CD14-positive monocyte (primary cell): ENCODE measurements around the gene DLL4. TPM values are rescaled to one million over a fixed set of nuclear protein-coding genes. Genes with fewer than 3 reads are reported as not detected.

ENCODE experiments used
- DNase-seq, 3 donors: peaks; one replicate each; pipeline ENCODE4 v3.0.0-alpha.2; 2011 to 2022
- H2AFZ ChIP-seq: 2 replicates; pipeline ENCODE4 v1.6.0; 2012; ENCODE audit warnings: mild to moderate bottlenecking, low read depth, low read length, inconsistent platforms; ENCODE audit not compliant: insufficient read depth, poor library complexity, severe bottlenecking
- H3K27ac ChIP-seq, 2 donors: 1 replicate in 1 of 2; 2 replicates in 1 of 2; pipeline ENCODE4 v1.5.1; 2012 to 2013; ENCODE audit warnings: low read length in 2 of 2, control low read depth in 1 of 2, inconsistent platforms in 1 of 2, low read depth in 1 of 2, mild to moderate bottlenecking in 1 of 2
- H3K27me3 ChIP-seq, 2 donors: one replicate each; pipeline versions ENCODE4 v1.6.0 to v1.6.1; 2011 to 2013; ENCODE audit warnings: low read length in 2 of 2; ENCODE audit not compliant: control insufficient read depth in 2 of 2, insufficient read depth in 2 of 2
- H3K36me3 ChIP-seq, 2 donors: replicated peaks in 1 of 2; 1 replicate in 1 of 2; 2 replicates in 1 of 2; pipeline versions ENCODE4 v1.5.1 to v1.6.1; 2012 to 2013; ENCODE audit warnings: low read length in 2 of 2, control low read depth in 1 of 2, inconsistent platforms in 1 of 2, mild to moderate bottlenecking in 1 of 2; ENCODE audit not compliant: insufficient read depth in 2 of 2, control insufficient read depth in 1 of 2
- H3K4me1 ChIP-seq, 2 donors: 1 replicate in 1 of 2; 2 replicates in 1 of 2; pipeline versions ENCODE4 v1.5.1 to v1.6.1; 2012 to 2013; ENCODE audit warnings: low read length in 2 of 2, control low read depth in 1 of 2, inconsistent platforms in 1 of 2, mild to moderate bottlenecking in 1 of 2, moderate library complexity in 1 of 2; ENCODE audit not compliant: insufficient read depth in 2 of 2, control insufficient read depth in 1 of 2
- H3K4me2 ChIP-seq: replicated peaks from 2 replicates; pipeline ENCODE3; 2012; ENCODE audit warnings: low read length, moderate library complexity, mild to moderate bottlenecking; ENCODE audit not compliant: poor library complexity, severe bottlenecking; ENCODE audit errors: extremely low read depth
- H3K4me3 ChIP-seq, 3 experiments: fragments of 200-600 bp in 1 of 3; sonication (generic) in 1 of 3; replicated peaks in 1 of 3; 1 replicate in 2 of 3; 2 replicates in 1 of 3; pipeline ENCODE4 v1.5.1; 2011 to 2013; ENCODE audit warnings: low read length in 3 of 3, mild to moderate bottlenecking in 3 of 3, control low read depth in 2 of 3, low read depth in 2 of 3, inconsistent platforms in 1 of 3, moderate library complexity in 1 of 3
- H3K79me2 ChIP-seq: 2 replicates; pipeline ENCODE4 v1.6.0; 2012; ENCODE audit warnings: mild to moderate bottlenecking, control low read depth, inconsistent platforms, low read length, moderate library complexity; ENCODE audit not compliant: insufficient read depth
- H3K9ac ChIP-seq: 2 replicates; pipeline ENCODE4 v1.6.0; 2017; ENCODE audit warnings: low read length, mild to moderate bottlenecking; ENCODE audit not compliant: insufficient read depth, poor library complexity, severe bottlenecking
- H3K9me3 ChIP-seq, 2 donors: replicated peaks in 1 of 2; 1 replicate in 1 of 2; 2 replicates in 1 of 2; pipeline versions ENCODE4 v1.5.1 to v1.6.1; 2012 to 2013; ENCODE audit warnings: low read length in 2 of 2, control low read depth in 1 of 2; ENCODE audit not compliant: control insufficient read depth in 1 of 2, insufficient read depth in 1 of 2
- H4K20me1 ChIP-seq: 2 replicates; pipeline ENCODE4 v1.6.0; 2012; ENCODE audit warnings: mild to moderate bottlenecking, low read length, control low read depth, moderate library complexity; ENCODE audit not compliant: insufficient read depth
- H3K27ac Mint-ChIP-seq, 7 donors: one replicate each; pipeline ENCODE4 v1.8.0; 2020; ENCODE audit warnings: mild to moderate bottlenecking in 7 of 7, mixed read lengths in 7 of 7, moderate library complexity in 6 of 7, inconsistent platforms in 2 of 7
- H3K27me3 Mint-ChIP-seq, 3 donors: one replicate each; pipeline ENCODE4 v1.8.0; 2021 to 2022; ENCODE audit warnings: low read depth in 3 of 3, mild to moderate bottlenecking in 3 of 3, mixed read lengths in 3 of 3, moderate library complexity in 3 of 3, inconsistent platforms in 1 of 3
- H3K36me3 Mint-ChIP-seq, 2 donors: one replicate each; pipeline ENCODE4 v1.8.0; 2020; ENCODE audit warnings: mixed read lengths in 2 of 2, inconsistent platforms in 1 of 2, mild to moderate bottlenecking in 1 of 2
- H3K4me1 Mint-ChIP-seq: one replicate; pipeline ENCODE4 v1.8.0; 2020; ENCODE audit warnings: mild to moderate bottlenecking, mixed read lengths
- H3K4me3 Mint-ChIP-seq, 2 donors: one replicate each; pipeline ENCODE4 v1.8.0; 2020; ENCODE audit warnings: mild to moderate bottlenecking in 2 of 2, mixed read lengths in 2 of 2, moderate library complexity in 1 of 2
- H3K9me3 Mint-ChIP-seq, 7 donors: one replicate each; pipeline ENCODE4 v1.8.0; 2020 to 2022; ENCODE audit warnings: mixed read lengths in 7 of 7, mild to moderate bottlenecking in 6 of 7, moderate library complexity in 6 of 7, inconsistent platforms in 2 of 7
- WGBS: methylation state at CpG from one replicate; pipeline ENCODE4 v1.1.5; 2013; ENCODE audit warnings: missing lambda C conversion rate; ENCODE audit not compliant: insufficient coverage; 5-methylcytosine and 5-hydroxymethylcytosine counted together
- intact Hi-C, 2 donors: fragments of 100-400 bp; cut with micrococcal nuclease; formaldehyde crosslinking; loops; one replicate each; pipeline versions ENCODE4 v1.15.0 to v1.15.1; 2023
- polyA plus RNA-seq, 3 donors: library from polyadenylated mRNA; depleted of rRNA in 1 of 3; unstranded in 2 of 3; stranded (reverse) in 1 of 3; fragments of 300-500 nt in 2 of 3; fragments of >200 nt in 1 of 3; fragmentation: Illumina TruSeq in 2 of 3; gene quantifications; 1 replicate in 2 of 3; 2 replicates in 1 of 3; pipeline ENCODE4 v1.2.3, GENCODE V29; 2012 to 2021
- TF ChIP-seq, protein P1 (sequence below): fragments of 200-600 bp; IDR thresholded peaks from one replicate; pipeline ENCODE4 v1.8.0; 2022; ENCODE audit warnings: antibody characterized with exemption, mild to moderate bottlenecking

Gene DLL4
- polyA plus RNA-seq, 3 donors: 0.07 TPM; not detected in 2

DNA sequence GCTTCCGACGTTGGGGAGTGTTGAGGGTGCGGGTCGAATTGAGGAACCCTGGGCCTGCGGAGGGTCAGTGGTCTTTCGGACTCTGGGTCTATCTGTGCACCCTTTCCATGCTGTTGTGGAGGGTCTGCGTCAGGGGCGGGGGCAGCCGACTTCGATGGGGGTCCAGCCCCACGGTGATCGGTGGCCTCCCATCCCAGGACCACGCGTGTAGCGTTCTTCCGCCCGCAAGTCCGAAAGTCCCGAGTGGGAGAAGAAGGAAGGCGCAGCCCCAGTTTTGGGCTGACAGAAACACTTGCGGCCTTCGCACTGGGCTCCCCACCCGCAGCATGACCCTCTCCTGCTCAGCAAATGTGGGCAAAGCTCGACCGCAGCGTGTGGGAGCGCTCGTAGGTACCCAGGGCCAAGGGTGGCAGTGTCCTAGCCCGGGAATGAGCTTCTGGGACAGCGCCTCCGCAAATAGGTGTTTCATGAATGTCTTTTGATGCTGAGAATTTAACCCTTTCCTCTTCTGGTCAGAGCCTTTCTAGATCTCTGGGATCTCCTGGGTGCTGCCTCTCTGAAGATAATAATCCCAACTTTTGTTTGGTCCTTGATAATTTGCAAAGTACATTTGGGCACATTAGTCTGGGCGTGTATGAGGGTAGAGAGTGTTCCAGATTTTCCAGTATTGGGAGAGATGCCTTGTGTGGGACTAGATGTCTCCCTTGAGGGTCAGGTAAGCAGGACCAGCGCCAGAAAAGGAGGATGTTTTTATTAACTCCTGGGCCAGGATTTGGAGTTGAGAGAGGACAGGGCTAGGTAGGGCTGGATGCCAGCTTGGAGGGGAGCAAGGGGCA is 2.3 kb upstream of the DLL4 start:
- Histone ChIP-seq H3K4me1 (peaks cover 48 to 55% of the 10 kb centered on the region in 2 donors), H3K4me3 (peak overlapping the region in 1 of 3 experiments; percentile 47), H3K4me2 (peak overlapping the region; percentile 61), H3K27me3 (peaks cover 55 to 92% of the 10 kb centered on the region in 2 donors), H3K36me3 (no peaks in the 10 kb centered on the region), H2AFZ (peak overlapping the region; percentile 64), H3K9me3 (peaks cover 0 to 47% of the 10 kb centered on the region in 2 donors), H3K27ac (no peak overlapping the region), H4K20me1 (no peaks in the 10 kb centered on the region), H3K79me2 (no peaks in the 10 kb centered on the region), H3K9ac (no peak overlapping the region)
- WGBS: 10% methylated on average over 30 of the region's 33 CpGs
- Mint-ChIP-seq H3K4me1 (peaks cover 45% of the 10 kb centered on the region), H3K27ac (peak overlapping the region in 1 of 7 donors; percentile 53), H3K27me3 (peaks cover 80 to 93% (median 80%) of the 10 kb centered on the region in 3 donors), H3K36me3 (peaks cover 11 to 15% of the 10 kb centered on the region in 2 donors), H3K9me3 (peaks cover 0 to 40% (median 15%) of the 10 kb centered on the region in 7 donors), H3K4me3 (peak overlapping the region in 1 of 2 donors; percentile 87)
- DNase-seq: no peak
- TF ChIP-seq, protein P1, sequence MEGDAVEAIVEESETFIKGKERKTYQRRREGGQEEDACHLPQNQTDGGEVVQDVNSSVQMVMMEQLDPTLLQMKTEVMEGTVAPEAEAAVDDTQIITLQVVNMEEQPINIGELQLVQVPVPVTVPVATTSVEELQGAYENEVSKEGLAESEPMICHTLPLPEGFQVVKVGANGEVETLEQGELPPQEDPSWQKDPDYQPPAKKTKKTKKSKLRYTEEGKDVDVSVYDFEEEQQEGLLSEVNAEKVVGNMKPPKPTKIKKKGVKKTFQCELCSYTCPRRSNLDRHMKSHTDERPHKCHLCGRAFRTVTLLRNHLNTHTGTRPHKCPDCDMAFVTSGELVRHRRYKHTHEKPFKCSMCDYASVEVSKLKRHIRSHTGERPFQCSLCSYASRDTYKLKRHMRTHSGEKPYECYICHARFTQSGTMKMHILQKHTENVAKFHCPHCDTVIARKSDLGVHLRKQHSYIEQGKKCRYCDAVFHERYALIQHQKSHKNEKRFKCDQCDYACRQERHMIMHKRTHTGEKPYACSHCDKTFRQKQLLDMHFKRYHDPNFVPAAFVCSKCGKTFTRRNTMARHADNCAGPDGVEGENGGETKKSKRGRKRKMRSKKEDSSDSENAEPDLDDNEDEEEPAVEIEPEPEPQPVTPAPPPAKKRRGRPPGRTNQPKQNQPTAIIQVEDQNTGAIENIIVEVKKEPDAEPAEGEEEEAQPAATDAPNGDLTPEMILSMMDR: no peak
- intact Hi-C loops: no loop called here

DNA sequence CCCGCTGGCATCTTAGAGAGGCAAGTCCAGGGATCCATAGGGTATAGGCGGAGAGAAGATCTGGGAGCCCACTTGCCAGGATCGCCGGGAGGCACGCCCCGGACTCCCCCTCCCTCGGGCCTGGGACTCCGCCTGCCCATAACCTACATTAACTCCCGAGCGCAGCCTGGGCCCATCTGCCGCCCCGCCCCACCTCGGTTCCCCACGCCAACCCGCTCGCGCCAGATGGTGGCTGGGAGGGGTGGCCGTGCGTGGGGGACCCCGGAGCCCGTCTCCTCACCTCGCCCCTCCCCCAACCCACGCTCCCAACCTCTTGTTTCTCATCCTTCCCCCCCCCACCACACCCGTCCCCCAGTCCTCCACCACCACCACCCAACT is 1.7 kb upstream of the DLL4 start:
- no peaks in the 10 kb centered on the region for H3K79me2 ChIP-seq
- Mint-ChIP-seq H3K27ac (no peak overlapping the region), H3K4me1 (peaks cover 48% of the 10 kb centered on the region), H3K27me3 (peaks cover 83 to 96% (median 86%) of the 10 kb centered on the region in 3 donors), H3K36me3 (peaks cover 11 to 15% of the 10 kb centered on the region in 2 donors), H3K9me3 (peaks cover 0 to 40% (median 15%) of the 10 kb centered on the region in 7 donors), H3K4me3 (peak overlapping the region in 1 of 2 donors; percentile 87)
- H3K36me3 ChIP-seq: no peaks in the 10 kb centered on the region
- H3K4me2 ChIP-seq: peak overlapping the region; percentile 69
- peaks cover 48 to 56% of the 10 kb centered on the region in 2 donors for H3K4me1 ChIP-seq
- TF ChIP-seq, protein P1: no peak
- 0% methylated on average over 2 of the region's 24 CpGs for WGBS
- H3K9me3 ChIP-seq: peaks cover 0 to 47% of the 10 kb centered on the region in 2 donors
- H3K27me3 ChIP-seq: peaks cover 56 to 96% of the 10 kb centered on the region in 2 donors
- H2AFZ ChIP-seq: no peak overlapping the region
- intact Hi-C loops: no loop called here
- H3K4me3 ChIP-seq: peak overlapping the region in 1 of 3 experiments; percentile 66
- H4K20me1 ChIP-seq: no peaks in the 10 kb centered on the region
- no peak overlapping the region for H3K9ac ChIP-seq
- H3K27ac ChIP-seq: no peak overlapping the region
- DNase-seq: no peak
